NCI-H2227 (cell line): ENCODE results near the gene DAAM1.

ENCODE experiments used
- DNase-seq: peaks from one replicate; lab custom pipeline; 2025; ENCODE audit not compliant: unreplicated experiment; lab: John Stamatoyannopoulos, UW

The DAAM1 gene

DNA sequence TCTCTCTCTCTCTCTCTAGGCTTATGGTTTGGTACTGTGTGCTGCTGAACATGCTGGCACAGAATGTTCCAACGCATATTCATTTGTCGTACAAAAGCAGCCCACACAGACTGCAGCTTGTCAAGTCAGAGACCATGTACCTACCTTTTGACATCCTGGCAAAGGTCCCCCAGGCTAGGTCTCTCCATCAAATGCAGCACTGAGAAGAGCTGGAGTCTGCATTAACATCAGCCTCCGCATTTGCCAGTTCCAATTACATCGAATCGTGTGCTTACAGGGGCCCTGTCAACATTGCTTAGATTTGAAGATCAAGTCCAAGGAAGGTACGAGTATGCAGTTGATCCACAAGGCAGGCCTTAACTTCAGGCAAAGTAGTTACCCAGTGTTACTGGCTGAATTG, 228.8 kb downstream of the DAAM1 start:
- DNase-seq = no peak

DNA sequence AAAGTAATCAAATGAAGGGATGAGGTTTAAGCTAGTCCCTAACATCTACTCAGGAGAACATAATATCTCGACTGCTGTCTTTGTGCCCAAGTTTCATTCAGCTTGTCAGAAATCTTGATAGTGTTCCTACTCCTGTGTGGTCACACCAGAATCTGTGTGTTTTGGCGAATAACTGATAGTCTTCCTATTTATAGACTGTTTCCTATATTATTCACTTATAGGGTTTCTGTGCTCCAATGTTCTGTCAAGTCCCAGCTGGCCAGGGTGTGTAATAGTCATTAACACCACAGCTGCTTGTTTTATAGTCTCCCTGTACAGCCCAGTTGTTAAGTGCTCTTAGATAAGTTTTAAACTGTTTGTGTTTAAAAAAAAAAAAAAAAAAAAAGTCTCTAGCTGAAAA, 230.8 kb downstream of the DAAM1 start:
- DNase-seq = no peak
